ENCODE measurements around the gene CBLB. TPM values are rescaled to one million over a fixed set of nuclear protein-coding genes. Genes with fewer than 3 reads are reported as not detected.

CBLB gene
- total and polyA plus RNA-seq, 2 of the 4 experiments (the other 2 are of a cell fraction) = 10.1 to 20.1 TPM

DNA sequence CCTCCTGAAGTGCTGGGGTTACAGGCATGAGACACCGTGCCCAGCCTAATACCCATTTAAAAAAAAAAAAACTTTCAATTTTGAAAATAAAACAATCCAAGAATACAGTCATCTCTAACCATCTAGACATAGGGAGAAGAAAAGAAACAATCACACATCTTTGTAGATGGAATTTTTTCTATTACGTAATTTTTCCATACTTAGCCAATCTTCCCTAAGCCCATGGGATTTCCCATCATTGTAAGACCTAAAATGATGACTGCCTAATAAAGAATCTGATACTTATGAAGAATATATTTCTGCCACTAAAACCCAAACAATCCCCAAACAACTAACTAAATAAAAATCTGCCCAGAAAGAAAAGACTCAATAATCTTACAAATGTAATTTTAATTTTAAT is 88.7 kb downstream of the CBLB start:
- H3K4ac ChIP-seq (ENCODE audit: low read depth, low read length) = no peak overlapping the region

More for the DNA sequence above, 88.7 kb downstream of the CBLB start:
- H3K27ac ChIP-seq (ENCODE audit: insufficient read depth, low read length) = no peak overlapping the region
- no peaks in the 10 kb centered on the region for H3K9me1 ChIP-seq (ENCODE audit: insufficient read depth, low read length)
- H3K4me3 ChIP-seq (ENCODE audit: insufficient read depth, low read depth, low read length) = no peak overlapping the region
- dilution Hi-C loops (cut with HindIII; ENCODE audit: low sequenced_read_pairs, unreplicated experiment) = no loop called here
- no peak overlapping the region for H4K8ac ChIP-seq (ENCODE audit: low read depth in 2 of 2, low read length in 2 of 2)
- no peak overlapping the region for H4K91ac ChIP-seq (ENCODE audit: insufficient read depth, low read depth, low read length)
- no peak overlapping the region for H3K23ac ChIP-seq (ENCODE audit: low read depth, low read length)
- no peak overlapping the region for H4K5ac ChIP-seq (ENCODE audit: low read depth, low read length)
- ChIA-PET CTCF (no interaction called here), POLR2A (ENCODE audit: unreplicated experiment) (no interaction called here)
- no peak overlapping the region for H2BK5ac ChIP-seq (ENCODE audit: low read depth, low read length, poor library complexity, severe bottlenecking)
- no peak overlapping the region for H2AFZ ChIP-seq (replicated peaks; ENCODE audit: low read length, poor library complexity)
- TF ChIP-seq RCOR1 (IDR thresholded peaks at IDR 0.05; ENCODE audit: insufficient replicate concordance, low read length) (no peak), RFX5 (IDR thresholded peaks at IDR 0.05; ENCODE audit: low read depth, low read length) (no peak), MAZ (IDR thresholded peaks at IDR 0.05; ENCODE audit: borderline replicate concordance, low read depth, low read length) (no peak), RAD21 (IDR thresholded peaks at IDR 0.05; ENCODE audit: low read length) (no peak), CEBPB (IDR thresholded peaks at IDR 0.05; ENCODE audit: low read depth, low read length) (peak; percentile 76), CHD1 (IDR thresholded peaks at IDR 0.05; ENCODE audit: low read depth, low read length) (no peak), FOS (IDR thresholded peaks at IDR 0.05; ENCODE audit: low read depth, low read length) (no peak)
- TF ChIP-seq, protein P1, sequence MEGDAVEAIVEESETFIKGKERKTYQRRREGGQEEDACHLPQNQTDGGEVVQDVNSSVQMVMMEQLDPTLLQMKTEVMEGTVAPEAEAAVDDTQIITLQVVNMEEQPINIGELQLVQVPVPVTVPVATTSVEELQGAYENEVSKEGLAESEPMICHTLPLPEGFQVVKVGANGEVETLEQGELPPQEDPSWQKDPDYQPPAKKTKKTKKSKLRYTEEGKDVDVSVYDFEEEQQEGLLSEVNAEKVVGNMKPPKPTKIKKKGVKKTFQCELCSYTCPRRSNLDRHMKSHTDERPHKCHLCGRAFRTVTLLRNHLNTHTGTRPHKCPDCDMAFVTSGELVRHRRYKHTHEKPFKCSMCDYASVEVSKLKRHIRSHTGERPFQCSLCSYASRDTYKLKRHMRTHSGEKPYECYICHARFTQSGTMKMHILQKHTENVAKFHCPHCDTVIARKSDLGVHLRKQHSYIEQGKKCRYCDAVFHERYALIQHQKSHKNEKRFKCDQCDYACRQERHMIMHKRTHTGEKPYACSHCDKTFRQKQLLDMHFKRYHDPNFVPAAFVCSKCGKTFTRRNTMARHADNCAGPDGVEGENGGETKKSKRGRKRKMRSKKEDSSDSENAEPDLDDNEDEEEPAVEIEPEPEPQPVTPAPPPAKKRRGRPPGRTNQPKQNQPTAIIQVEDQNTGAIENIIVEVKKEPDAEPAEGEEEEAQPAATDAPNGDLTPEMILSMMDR (conservative IDR thresholded peaks at IDR 0.05; ENCODE audit: low read depth, low read length) = no peak
- no peaks in the 10 kb centered on the region for H4K20me1 ChIP-seq (ENCODE audit: insufficient read depth, low read length)
- H3K9ac ChIP-seq (ENCODE audit: low read depth, low read length) = no peak overlapping the region
- no peaks in the 10 kb centered on the region for H3K9me3 ChIP-seq (ENCODE audit: control insufficient read depth, insufficient read depth, low read length)
- no peak overlapping the region for H2BK15ac ChIP-seq (ENCODE audit: low read depth, low read length)
- H3K14ac ChIP-seq (replicated peaks; ENCODE audit: low read depth, low read length) = no peak overlapping the region
- no peak overlapping the region for H3K56ac ChIP-seq (ENCODE audit: extremely low read depth, insufficient read depth, low read length)
- no CpG with 5 or more reads among the region's 2 CpGs for WGBS, 2 experiments (ENCODE audit: extremely low coverage in 2 of 2, insufficient read length in 1 of 2)
- H2BK120ac ChIP-seq (ENCODE audit: low read depth, low read length) = no peak overlapping the region
- H2BK20ac ChIP-seq (ENCODE audit: low read depth, low read length) = no peak overlapping the region
- no peaks in the 10 kb centered on the region; the same call in 1 of the 2 replicates for H3K36me3 ChIP-seq (ENCODE audit: control insufficient read depth, insufficient read depth, low read length)
- H2AK5ac ChIP-seq (ENCODE audit: low read depth, low read length) = no peak overlapping the region
- no peaks in the 10 kb centered on the region for H3K27me3 ChIP-seq (ENCODE audit: control insufficient read depth, insufficient read depth, low read length)
- H3K18ac ChIP-seq (ENCODE audit: low read depth, low read length) = no peak overlapping the region
- ATAC-seq (ENCODE audit: low read depth) = no peak
- H3K4me1 ChIP-seq (ENCODE audit: control insufficient read depth, insufficient read depth, low read length) = peaks cover 2% of the 10 kb centered on the region; the same call in 1 of the 2 replicates
- in situ Hi-C loops (cut with MboI; ENCODE audit: low sequenced_read_pairs) = no loop called here
- DNase-seq = peak; percentile 58
- no peak overlapping the region for H2AK9ac ChIP-seq (replicated peaks; ENCODE audit: low read depth, low read length, poor library complexity)
- no TSS peak for BruUV-seq (replicated peaks)
- H3K79me1 ChIP-seq (ENCODE audit: low read depth in 1 of 2, low read length in 2 of 2) = peaks cover 3% of the 10 kb centered on the region in 2 experiments; a peak in 3 of 4 replicates
- no peak overlapping the region for H3K4me2 ChIP-seq (ENCODE audit: low read depth, low read length)
- intact Hi-C loops (cut with micrococcal nuclease) = no loop called here
